ENCODE measurements around the gene NTN1. TPM values are rescaled to one million over a fixed set of nuclear protein-coding genes. Genes with fewer than 3 reads are reported as not detected.
A peak's percentile ranks its signal among the peaks of the same experiment; 100 is the strongest.

Gene NTN1
- total and polyA plus RNA-seq, 2 experiments from 2014 or later = 0.42 to 2.1 TPM

DNA sequence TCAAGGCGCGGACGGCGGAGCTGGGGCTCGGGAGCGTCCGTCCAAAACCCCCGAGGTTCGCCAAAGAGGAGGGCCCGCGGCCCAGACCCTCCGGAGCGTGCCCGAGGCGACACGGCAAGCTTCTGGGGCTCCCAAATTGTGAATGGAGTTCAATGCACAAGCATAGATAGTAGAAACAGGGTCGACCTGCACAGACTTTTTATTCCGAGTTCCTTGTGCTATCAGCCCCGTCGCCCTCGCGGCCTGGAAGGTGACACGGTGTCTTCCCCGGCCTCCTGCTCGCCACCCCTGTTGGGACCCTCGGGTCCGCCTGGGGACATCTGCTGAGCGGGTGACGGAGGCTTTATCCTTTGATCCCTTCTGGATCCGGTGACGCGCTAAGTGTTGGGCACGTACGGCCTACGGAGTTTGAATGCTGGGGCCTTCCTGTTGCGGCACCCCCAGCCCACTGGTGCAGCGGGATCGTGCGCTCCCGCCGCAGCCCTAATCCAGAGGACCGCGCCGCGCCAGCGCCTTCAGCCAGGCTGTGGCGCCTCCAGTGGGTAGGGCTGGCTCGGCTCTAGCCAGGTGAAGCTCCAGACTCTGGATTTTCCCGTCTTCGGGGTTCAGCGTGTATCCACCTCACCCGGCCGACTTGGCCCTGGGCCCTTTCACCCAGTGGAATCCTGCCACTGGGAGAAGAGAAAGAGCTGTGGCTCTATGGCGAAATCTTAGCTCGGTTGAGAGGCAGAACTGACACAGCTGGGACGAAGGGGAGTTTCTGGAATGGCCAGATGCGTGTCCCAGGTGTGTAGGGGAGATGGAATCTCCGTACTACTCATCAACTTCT, 17.0 kb upstream of the NTN1 start:
- H3K4me2 ChIP-seq = peak overlapping the region; percentile 92
- no peaks in the 10 kb centered on the region for H3K79me2 ChIP-seq
- peaks cover 10% of the 10 kb centered on the region for H3K4me1 ChIP-seq (ENCODE audit: insufficient read depth)
- H3K9me2 ChIP-seq (replicated peaks; ENCODE audit: insufficient read depth) = no peaks in the 10 kb centered on the region
- peaks cover 87% of the 10 kb centered on the region for H3K27me3 ChIP-seq
- DNase-seq (ENCODE audit: low spot score) = peak; percentile 28
- H4K20me1 ChIP-seq (ENCODE audit: insufficient read depth, poor library complexity, severe bottlenecking) = no peaks in the 10 kb centered on the region
- WGBS (ENCODE audit: low lambda C conversion rate, missing lambda C conversion rate) = 9% methylated on average over 56 of the region's 58 CpGs
- no peak overlapping the region for H3K4me3 ChIP-seq
- no peak overlapping the region for H2AFZ ChIP-seq
- TF ChIP-seq EZH2 (IDR thresholded peaks at IDR 0.05; ENCODE audit: borderline replicate concordance) = peak; percentile 97
- TF ChIP-seq, protein P1, sequence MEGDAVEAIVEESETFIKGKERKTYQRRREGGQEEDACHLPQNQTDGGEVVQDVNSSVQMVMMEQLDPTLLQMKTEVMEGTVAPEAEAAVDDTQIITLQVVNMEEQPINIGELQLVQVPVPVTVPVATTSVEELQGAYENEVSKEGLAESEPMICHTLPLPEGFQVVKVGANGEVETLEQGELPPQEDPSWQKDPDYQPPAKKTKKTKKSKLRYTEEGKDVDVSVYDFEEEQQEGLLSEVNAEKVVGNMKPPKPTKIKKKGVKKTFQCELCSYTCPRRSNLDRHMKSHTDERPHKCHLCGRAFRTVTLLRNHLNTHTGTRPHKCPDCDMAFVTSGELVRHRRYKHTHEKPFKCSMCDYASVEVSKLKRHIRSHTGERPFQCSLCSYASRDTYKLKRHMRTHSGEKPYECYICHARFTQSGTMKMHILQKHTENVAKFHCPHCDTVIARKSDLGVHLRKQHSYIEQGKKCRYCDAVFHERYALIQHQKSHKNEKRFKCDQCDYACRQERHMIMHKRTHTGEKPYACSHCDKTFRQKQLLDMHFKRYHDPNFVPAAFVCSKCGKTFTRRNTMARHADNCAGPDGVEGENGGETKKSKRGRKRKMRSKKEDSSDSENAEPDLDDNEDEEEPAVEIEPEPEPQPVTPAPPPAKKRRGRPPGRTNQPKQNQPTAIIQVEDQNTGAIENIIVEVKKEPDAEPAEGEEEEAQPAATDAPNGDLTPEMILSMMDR (IDR thresholded peaks at IDR 0.05; ENCODE audit: poor library complexity) = peak; percentile 22
- TF ChIP-seq EZH2phosphoT487 (IDR thresholded peaks at IDR 0.05; ENCODE audit: low read depth, severe bottlenecking, unreplicated experiment) = no peak
- no peaks in the 10 kb centered on the region for H3K9me3 ChIP-seq (ENCODE audit: low read depth)
- H3K27ac ChIP-seq = no peak overlapping the region
- no peaks in the 10 kb centered on the region for H3K36me3 ChIP-seq (replicated peaks; ENCODE audit: insufficient read depth, low read depth)

DNA sequence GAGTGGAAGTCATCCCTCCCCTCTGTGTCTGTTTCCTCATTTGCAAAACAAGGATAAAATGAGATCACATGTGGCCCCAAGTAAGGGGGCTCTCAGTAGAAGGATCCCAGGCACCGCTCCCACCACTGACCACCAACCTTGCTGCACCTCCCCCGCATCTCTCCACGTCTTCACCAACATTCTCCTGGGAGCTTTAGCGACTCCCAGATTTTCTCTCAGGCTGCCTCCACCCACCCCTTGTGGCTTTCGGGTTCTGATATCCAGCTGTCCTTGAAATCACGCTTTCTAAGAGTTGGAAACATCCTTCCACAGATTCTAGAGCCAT, 16.4 kb upstream of the NTN1 start:
- DNase-seq (ENCODE audit: low spot score) = no peak
- WGBS (ENCODE audit: low lambda C conversion rate, missing lambda C conversion rate) = 62% methylated on average over 6 of the region's 6 CpGs
- Histone ChIP-seq H3K36me3 (replicated peaks; ENCODE audit: insufficient read depth, low read depth) (no peaks in the 10 kb centered on the region), H3K27ac (no peak overlapping the region), H3K9me3 (ENCODE audit: low read depth) (no peaks in the 10 kb centered on the region), H3K4me2 (no peak overlapping the region), H2AFZ (no peak overlapping the region), H3K9me2 (replicated peaks; ENCODE audit: insufficient read depth) (no peaks in the 10 kb centered on the region), H4K20me1 (ENCODE audit: insufficient read depth, poor library complexity, severe bottlenecking) (no peaks in the 10 kb centered on the region), H3K4me1 (ENCODE audit: insufficient read depth) (peaks cover 10% of the 10 kb centered on the region), H3K79me2 (no peaks in the 10 kb centered on the region), H3K4me3 (no peak overlapping the region), H3K27me3 (peaks cover 89% of the 10 kb centered on the region)
- TF ChIP-seq, protein P1 (IDR thresholded peaks at IDR 0.05; ENCODE audit: poor library complexity) = no peak
- TF ChIP-seq EZH2phosphoT487 (IDR thresholded peaks at IDR 0.05; ENCODE audit: low read depth, severe bottlenecking, unreplicated experiment) (no peak), EZH2 (IDR thresholded peaks at IDR 0.05; ENCODE audit: borderline replicate concordance) (no peak)

DNA sequence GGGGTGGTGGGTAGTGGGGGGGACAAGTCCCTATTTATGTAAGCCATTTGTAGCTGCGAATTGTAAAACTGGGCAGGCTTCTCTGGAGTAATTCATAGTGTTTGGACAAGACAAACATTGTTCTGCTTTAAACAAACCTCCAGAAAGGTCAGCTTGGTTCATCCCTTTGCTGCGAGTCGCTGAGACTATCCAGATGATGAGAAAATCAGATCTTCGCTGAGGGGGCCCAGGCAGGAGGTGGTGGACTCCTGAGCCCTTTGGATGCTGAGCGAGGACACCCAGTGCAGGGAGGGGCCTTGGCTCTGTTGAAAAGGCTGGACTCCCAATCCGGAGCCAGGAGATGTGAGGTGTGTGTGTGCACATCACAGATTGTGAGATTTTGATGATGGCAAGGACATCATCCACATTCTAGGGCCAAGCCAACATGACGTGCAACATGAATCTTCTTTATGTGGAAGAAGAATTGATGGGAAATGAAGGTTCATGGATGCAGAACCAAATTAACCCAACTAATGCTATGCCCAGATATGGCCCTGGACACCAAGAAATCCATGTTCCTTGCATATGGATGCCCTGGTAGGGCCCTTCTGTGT, 15.0 kb upstream of the NTN1 start:
- 68% methylated on average over 7 of the region's 7 CpGs for WGBS (ENCODE audit: low lambda C conversion rate, missing lambda C conversion rate)
- Histone ChIP-seq H3K4me1 (ENCODE audit: insufficient read depth) (peaks cover 10% of the 10 kb centered on the region), H2AFZ (no peak overlapping the region), H3K9me3 (ENCODE audit: low read depth) (no peaks in the 10 kb centered on the region), H3K36me3 (replicated peaks; ENCODE audit: insufficient read depth, low read depth) (no peaks in the 10 kb centered on the region), H3K27ac (no peak overlapping the region), H3K27me3 (peaks cover 90% of the 10 kb centered on the region), H3K4me2 (no peak overlapping the region), H3K79me2 (no peaks in the 10 kb centered on the region), H3K4me3 (no peak overlapping the region), H4K20me1 (ENCODE audit: insufficient read depth, poor library complexity, severe bottlenecking) (no peaks in the 10 kb centered on the region), H3K9me2 (replicated peaks; ENCODE audit: insufficient read depth) (no peaks in the 10 kb centered on the region)
- DNase-seq (ENCODE audit: low spot score) = no peak
- no peak for TF ChIP-seq EZH2 (IDR thresholded peaks at IDR 0.05; ENCODE audit: borderline replicate concordance)
- TF ChIP-seq, protein P1 (IDR thresholded peaks at IDR 0.05; ENCODE audit: poor library complexity) = no peak
- TF ChIP-seq EZH2phosphoT487 (IDR thresholded peaks at IDR 0.05; ENCODE audit: low read depth, severe bottlenecking, unreplicated experiment) = no peak

All from hepatocyte (in vitro differentiated cells).